H9 (cell line): ENCODE data around the gene GABRB2. TPM values are rescaled to one million over a fixed set of nuclear protein-coding genes. Genes with fewer than 3 reads are reported as not detected.

Experiments
- DNase-seq: peaks from one replicate; pipeline ENCODE4 v3.0.0-alpha.2; 2017
- H2AFZ ChIP-seq: one replicate; pipeline ENCODE4 v1.6.1; 2013; ENCODE audit warnings: mild to moderate bottlenecking, low read length, control low read depth, moderate library complexity
- H2AK5ac ChIP-seq: 2 replicates; pipeline ENCODE4 v1.6.1; 2013; ENCODE audit warnings: low read length, control low read depth, mixed read lengths; ENCODE audit not compliant: insufficient read length
- H2BK120ac ChIP-seq: one replicate; pipeline ENCODE4 v1.6.1; 2013; ENCODE audit warnings: low read depth, mild to moderate bottlenecking, low read length, control low read depth, inconsistent platforms; ENCODE audit not compliant: poor library complexity, severe bottlenecking
- H2BK12ac ChIP-seq: 2 replicates; pipeline ENCODE4 v1.6.1; 2013; ENCODE audit warnings: low read length, control low read depth, mixed read lengths, low read depth; ENCODE audit not compliant: insufficient read length
- H2BK15ac ChIP-seq: 2 replicates; pipeline ENCODE4 v1.6.1; 2013; ENCODE audit warnings: low read depth, low read length, control low read depth
- H2BK20ac ChIP-seq: one replicate; pipeline ENCODE4 v1.6.1; 2013; ENCODE audit warnings: low read depth, mild to moderate bottlenecking, low read length, control low read depth, inconsistent platforms; ENCODE audit not compliant: poor library complexity, severe bottlenecking
- H2BK5ac ChIP-seq: 2 replicates; pipeline ENCODE4 v1.6.1; 2013; ENCODE audit warnings: low read length, control low read depth, mixed read lengths; ENCODE audit not compliant: insufficient read length
- H3K14ac ChIP-seq: 2 replicates; pipeline ENCODE4 v1.6.1; 2013; ENCODE audit warnings: low read length, control low read depth; ENCODE audit not compliant: insufficient read depth
- H3K18ac ChIP-seq: 2 replicates; pipeline ENCODE4 v1.6.1; 2013; ENCODE audit warnings: low read depth, mild to moderate bottlenecking, mixed read lengths, low read length, control low read depth; ENCODE audit not compliant: insufficient read length
- H3K23ac ChIP-seq: 2 replicates; pipeline ENCODE4 v1.6.1; 2013; ENCODE audit warnings: low read length, control low read depth, mixed read lengths, low read depth; ENCODE audit not compliant: insufficient read length
- H3K23me2 ChIP-seq: 2 replicates; pipeline ENCODE4 v1.6.1; 2013; ENCODE audit warnings: low read depth, mild to moderate bottlenecking, mixed read lengths, low read length, control low read depth; ENCODE audit not compliant: insufficient read length, poor library complexity, severe bottlenecking
- H3K27ac ChIP-seq: 2 replicates; pipeline ENCODE4 v1.5.1; 2013; ENCODE audit warnings: low read length, control low read depth, mixed read lengths, low read depth; ENCODE audit not compliant: insufficient read length
- H3K27me3 ChIP-seq: 2 replicates; pipeline ENCODE4 v1.6.1; 2013; ENCODE audit warnings: low read length, control low read depth, inconsistent platforms; ENCODE audit not compliant: insufficient read depth
- H3K4ac ChIP-seq: 2 replicates; pipeline ENCODE4 v1.6.1; 2013; ENCODE audit warnings: low read depth, mild to moderate bottlenecking, control low read depth, inconsistent platforms, low read length, moderate library complexity
- H3K4me1 ChIP-seq: 2 replicates; pipeline ENCODE4 v1.6.1; 2013; ENCODE audit warnings: low read length, control low read depth, inconsistent platforms; ENCODE audit not compliant: insufficient read depth
- H3K4me2 ChIP-seq: 2 replicates; pipeline ENCODE4 v1.6.1; 2013; ENCODE audit warnings: low read length, control low read depth, mixed read lengths; ENCODE audit not compliant: insufficient read length, insufficient read depth
- H3K56ac ChIP-seq: 2 replicates; pipeline ENCODE4 v1.6.1; 2013; ENCODE audit warnings: low read depth, mild to moderate bottlenecking, mixed read lengths, low read length, control low read depth; ENCODE audit not compliant: insufficient read length
- H3K79me1 ChIP-seq: 2 replicates; pipeline ENCODE4 v1.6.1; 2013; ENCODE audit warnings: low read depth, mild to moderate bottlenecking, moderate library complexity, low read length, control low read depth, inconsistent platforms; ENCODE audit not compliant: insufficient read depth, poor library complexity, severe bottlenecking
- H3K79me2 ChIP-seq: 2 replicates; pipeline ENCODE4 v1.6.1; 2013; ENCODE audit warnings: low read length, control low read depth, inconsistent platforms; ENCODE audit not compliant: insufficient read depth
- H3K9ac ChIP-seq: 2 replicates; pipeline ENCODE4 v1.6.1; 2013; ENCODE audit warnings: low read length, control low read depth, mixed read lengths; ENCODE audit not compliant: insufficient read length; ENCODE audit errors: extremely low read depth
- H3K9me3 ChIP-seq: one replicate; pipeline ENCODE4 v1.6.1; 2013; ENCODE audit warnings: low read depth, low read length, inconsistent platforms; ENCODE audit not compliant: control insufficient read depth
- H3T11ph ChIP-seq: one replicate; pipeline ENCODE4 v1.6.1; 2013; ENCODE audit warnings: mild to moderate bottlenecking, low read length, control low read depth, inconsistent platforms
- H4K20me1 ChIP-seq: one replicate; pipeline ENCODE4 v1.6.1; 2013; ENCODE audit not compliant: control insufficient read depth, insufficient read length, insufficient read depth
- H4K5ac ChIP-seq: 2 replicates; pipeline ENCODE4 v1.6.1; 2013; ENCODE audit warnings: low read depth, mild to moderate bottlenecking, mixed read lengths, low read length, control low read depth; ENCODE audit not compliant: insufficient read length
- H4K8ac ChIP-seq: replicated peaks from 2 replicates; pipeline ENCODE4 v1.6.1; 2013; ENCODE audit warnings: low read length, control low read depth, mixed read lengths, low read depth; ENCODE audit not compliant: insufficient read length
- H4K91ac ChIP-seq: 2 replicates; pipeline ENCODE4 v1.6.1; 2013; ENCODE audit warnings: low read depth, mild to moderate bottlenecking, moderate library complexity, mixed read lengths, low read length, control low read depth; ENCODE audit not compliant: insufficient read length
- H3K27ac Mint-ChIP-seq, 3 experiments: 2 replicates in 2 of 3; 3 replicates in 1 of 3; pipeline ENCODE4 v1.8.0; 2020 to 2021; ENCODE audit warnings: mixed read lengths in 3 of 3, mild to moderate bottlenecking in 1 of 3, moderate library complexity in 1 of 3
- H3K27me3 Mint-ChIP-seq: 2 replicates; pipeline ENCODE4 v1.8.0; 2021; ENCODE audit warnings: low read depth, mild to moderate bottlenecking, moderate library complexity, mixed read lengths
- H3K36me3 Mint-ChIP-seq, 3 experiments: 2 replicates in 2 of 3; 3 replicates in 1 of 3; pipeline ENCODE4 v1.8.0; 2020 to 2021; ENCODE audit warnings: low read depth in 3 of 3, mixed read lengths in 3 of 3; ENCODE audit not compliant: insufficient read depth in 1 of 3
- H3K4me1 Mint-ChIP-seq, 2 experiments: 2 replicates each; pipeline ENCODE4 v1.8.0; 2020; ENCODE audit warnings: mixed read lengths in 2 of 2
- H3K4me3 Mint-ChIP-seq, 2 experiments: 2 replicates in 1 of 2; 3 replicates in 1 of 2; pipeline ENCODE4 v1.8.0; 2020 to 2021; ENCODE audit warnings: mild to moderate bottlenecking in 2 of 2, mixed read lengths in 2 of 2, moderate library complexity in 1 of 2
- H3K9me3 Mint-ChIP-seq, 2 experiments: 2 replicates in 1 of 2; 3 replicates in 1 of 2; pipeline ENCODE4 v1.8.0; 2020; ENCODE audit warnings: mild to moderate bottlenecking in 2 of 2, mixed read lengths in 2 of 2, moderate library complexity in 1 of 2
- WGBS: extraction: QIAGEN DNeasy Blood & Tissue Kit; methylation state at CpG from one replicate; pipeline ENCODE4 v1.1.7; 2013; ENCODE audit warnings: missing lambda C conversion rate, low lambda C conversion rate, mixed read lengths; ENCODE audit not compliant: insufficient read length; ENCODE audit errors: extremely low coverage; 5-methylcytosine and 5-hydroxymethylcytosine counted together
- total RNA-seq: library from RNA; stranded (reverse); gene quantifications from 2 replicates; pipeline ENCODE4 v1.2.1, GENCODE V29; 2021
- TF ChIP-seq, protein P1 (sequence below): fragments of 200-600 bp; sonication (generic); conservative IDR thresholded peaks from 3 replicates; pipeline ENCODE4 v1.8.0; 2021; ENCODE audit warnings: antibody characterized with exemption, mild to moderate bottlenecking

Gene GABRB2
- total RNA-seq, 1 experiment from 2014 or later = 0.20 TPM

- no peak overlapping the region for H3K27ac Mint-ChIP-seq
- no peak overlapping the region for H3K4ac ChIP-seq
- no peaks in the 10 kb centered on the region for H3K27me3 ChIP-seq
- no peaks in the 10 kb centered on the region for H3K9me3 ChIP-seq
- DNase-seq = no peak
- no peak overlapping the region for H3K18ac ChIP-seq
- H3K9me3 Mint-ChIP-seq = no peaks in the 10 kb centered on the region
- no peak overlapping the region for H4K8ac ChIP-seq
- no peaks in the 10 kb centered on the region for H3K4me1 ChIP-seq
- H3K14ac ChIP-seq = no peak overlapping the region
- TF ChIP-seq, protein P1, sequence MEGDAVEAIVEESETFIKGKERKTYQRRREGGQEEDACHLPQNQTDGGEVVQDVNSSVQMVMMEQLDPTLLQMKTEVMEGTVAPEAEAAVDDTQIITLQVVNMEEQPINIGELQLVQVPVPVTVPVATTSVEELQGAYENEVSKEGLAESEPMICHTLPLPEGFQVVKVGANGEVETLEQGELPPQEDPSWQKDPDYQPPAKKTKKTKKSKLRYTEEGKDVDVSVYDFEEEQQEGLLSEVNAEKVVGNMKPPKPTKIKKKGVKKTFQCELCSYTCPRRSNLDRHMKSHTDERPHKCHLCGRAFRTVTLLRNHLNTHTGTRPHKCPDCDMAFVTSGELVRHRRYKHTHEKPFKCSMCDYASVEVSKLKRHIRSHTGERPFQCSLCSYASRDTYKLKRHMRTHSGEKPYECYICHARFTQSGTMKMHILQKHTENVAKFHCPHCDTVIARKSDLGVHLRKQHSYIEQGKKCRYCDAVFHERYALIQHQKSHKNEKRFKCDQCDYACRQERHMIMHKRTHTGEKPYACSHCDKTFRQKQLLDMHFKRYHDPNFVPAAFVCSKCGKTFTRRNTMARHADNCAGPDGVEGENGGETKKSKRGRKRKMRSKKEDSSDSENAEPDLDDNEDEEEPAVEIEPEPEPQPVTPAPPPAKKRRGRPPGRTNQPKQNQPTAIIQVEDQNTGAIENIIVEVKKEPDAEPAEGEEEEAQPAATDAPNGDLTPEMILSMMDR = no peak
- no peaks in the 10 kb centered on the region for H4K20me1 ChIP-seq
- no peak overlapping the region for H2BK15ac ChIP-seq
- no peaks in the 10 kb centered on the region for H3K79me1 ChIP-seq
- no peak overlapping the region for H4K91ac ChIP-seq
- H3K27me3 Mint-ChIP-seq = no peaks in the 10 kb centered on the region
- no peaks in the 10 kb centered on the region for H3K23me2 ChIP-seq
- no peak overlapping the region for H3K27ac ChIP-seq
- no peak overlapping the region for H3K4me2 ChIP-seq
- H2BK5ac ChIP-seq = no peak overlapping the region
- H3K4me3 Mint-ChIP-seq = no peak overlapping the region
- no CpG with 5 or more reads among the region's 5 CpGs for WGBS
- no peak overlapping the region for H3K23ac ChIP-seq
- no peak overlapping the region for H4K5ac ChIP-seq
- no peaks in the 10 kb centered on the region for H3K4me1 Mint-ChIP-seq
- no peak overlapping the region for H2BK12ac ChIP-seq
- no peak overlapping the region for H3K56ac ChIP-seq
- no peaks in the 10 kb centered on the region for H3K79me2 ChIP-seq
- H3T11ph ChIP-seq = no peak overlapping the region
- H2AK5ac ChIP-seq = no peak overlapping the region
- H2BK20ac ChIP-seq = no peak overlapping the region
- no peak overlapping the region for H2BK120ac ChIP-seq
- no peaks in the 10 kb centered on the region for H3K36me3 Mint-ChIP-seq
- no peak overlapping the region for H3K9ac ChIP-seq
- no peak overlapping the region for H2AFZ ChIP-seq
These were observed 203.6 kb downstream of the GABRB2 start for GRCh38 chr5:161342886-161343285.
